ENCODE data around the gene FAM110A.

FAM110A gene

DNA sequence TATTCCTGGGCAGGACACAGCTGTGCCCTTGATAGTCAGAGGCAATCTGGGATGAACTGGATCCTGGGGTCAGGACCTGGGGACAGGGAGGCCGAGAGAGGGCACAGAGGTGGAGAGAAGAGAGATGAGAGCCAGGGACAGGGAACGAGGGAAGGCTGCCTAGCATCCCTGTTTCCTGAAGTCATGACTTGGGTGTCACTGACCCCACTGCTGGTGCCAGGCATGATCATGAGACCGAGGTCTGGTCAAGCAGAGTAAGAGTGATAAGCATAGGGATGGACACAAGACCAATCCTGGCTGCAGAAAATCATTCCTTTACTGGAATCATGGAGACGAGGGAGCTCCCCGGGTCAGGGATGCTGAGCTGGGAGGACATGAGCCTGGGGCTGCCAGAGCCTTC lies 36.1 kb downstream of the FAM110A start:
- H3K9me3 Mint-ChIP-seq = no peaks in the 10 kb centered on the region
- no peaks in the 10 kb centered on the region for H3K4me1 Mint-ChIP-seq (ENCODE audit: low read depth)
- no peak overlapping the region for H3K27ac Mint-ChIP-seq
- H3K36me3 Mint-ChIP-seq (ENCODE audit: low read depth) = no peaks in the 10 kb centered on the region
- peaks cover 3% of the 10 kb centered on the region for H3K27me3 Mint-ChIP-seq
- no peak overlapping the region for H3K4me3 Mint-ChIP-seq

DNA sequence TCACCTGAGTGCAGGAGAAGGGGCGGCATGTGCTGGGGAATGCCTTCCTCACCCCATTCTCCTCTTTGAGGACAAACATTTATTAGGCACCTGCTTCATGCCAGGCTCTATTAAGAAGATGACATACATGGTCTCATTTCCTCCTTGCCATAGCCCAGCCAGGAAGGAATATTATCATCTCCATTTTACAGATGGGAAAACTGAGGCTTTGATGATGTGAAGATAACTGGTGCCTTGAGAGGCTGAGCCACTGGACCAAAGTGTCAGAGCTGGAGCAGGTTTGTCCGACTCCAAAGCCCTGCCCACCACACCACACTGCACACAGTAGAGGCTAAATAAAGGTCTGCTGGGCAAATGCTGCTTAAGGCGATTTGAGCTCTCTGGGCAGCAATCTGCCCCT lies 37.2 kb downstream of the FAM110A start:
- Mint-ChIP-seq H3K36me3 (ENCODE audit: low read depth) (no peaks in the 10 kb centered on the region), H3K27ac (no peak overlapping the region), H3K27me3 (peaks cover 3% of the 10 kb centered on the region), H3K4me1 (ENCODE audit: low read depth) (no peaks in the 10 kb centered on the region), H3K9me3 (no peaks in the 10 kb centered on the region), H3K4me3 (no peak overlapping the region)

- no peak overlapping the region for H3K4me3 Mint-ChIP-seq
- no peaks in the 10 kb centered on the region for H3K36me3 Mint-ChIP-seq (ENCODE audit: low read depth)
- H3K27me3 Mint-ChIP-seq = peaks cover 3% of the 10 kb centered on the region
- no peaks in the 10 kb centered on the region for H3K9me3 Mint-ChIP-seq
- H3K27ac Mint-ChIP-seq = no peak overlapping the region
- no peaks in the 10 kb centered on the region for H3K4me1 Mint-ChIP-seq (ENCODE audit: low read depth)
Measured at GRCh38 chr20:871436-871835, 37.9 kb downstream of the FAM110A start.

- no peaks in the 10 kb centered on the region for H3K9me3 Mint-ChIP-seq
- peaks cover 3% of the 10 kb centered on the region for H3K27me3 Mint-ChIP-seq
- no peaks in the 10 kb centered on the region for H3K36me3 Mint-ChIP-seq (ENCODE audit: low read depth)
- H3K4me1 Mint-ChIP-seq (ENCODE audit: low read depth) = no peaks in the 10 kb centered on the region
- H3K27ac Mint-ChIP-seq = no peak overlapping the region
- H3K4me3 Mint-ChIP-seq = no peak overlapping the region
Measured at GRCh38 chr20:871948-872347, 38.4 kb downstream of the FAM110A start.

DNA sequence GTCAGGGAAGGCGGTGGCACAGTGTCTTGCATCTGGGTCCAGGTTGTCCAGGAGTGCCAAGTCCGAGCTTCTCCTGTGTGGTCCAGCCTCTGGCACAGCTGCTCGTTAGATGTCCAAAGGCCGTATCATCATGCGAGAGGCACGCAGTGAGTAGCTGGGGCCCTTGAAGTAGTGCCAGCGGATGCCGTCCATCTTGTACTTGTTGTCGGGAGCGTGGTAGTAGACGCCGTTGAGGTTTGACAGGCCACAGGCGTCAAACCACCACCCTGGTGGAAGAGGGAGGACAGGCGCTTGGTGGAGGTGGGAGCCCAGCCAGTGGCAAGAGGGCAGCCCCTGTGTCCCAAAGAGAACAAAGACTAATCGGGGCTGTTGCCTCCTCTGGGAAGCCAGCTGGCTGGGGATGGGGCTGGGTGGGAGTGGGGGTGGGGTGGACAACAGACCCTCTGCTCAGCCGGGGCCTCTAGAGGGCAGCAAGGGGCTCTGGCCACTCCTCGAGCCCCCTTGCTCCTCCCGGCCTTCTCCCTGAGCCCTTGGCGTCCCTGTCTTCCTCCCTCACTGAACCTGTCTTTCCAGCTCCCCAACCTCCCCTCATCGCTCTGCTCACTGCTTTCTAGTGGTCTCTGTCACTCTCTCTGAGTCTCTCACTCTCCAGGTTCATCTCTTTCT lies 39.5 kb downstream of the FAM110A start:
- Mint-ChIP-seq H3K9me3 (no peaks in the 10 kb centered on the region), H3K36me3 (ENCODE audit: low read depth) (no peaks in the 10 kb centered on the region), H3K27me3 (peaks cover 3% of the 10 kb centered on the region), H3K27ac (no peak overlapping the region), H3K4me3 (no peak overlapping the region), H3K4me1 (ENCODE audit: low read depth) (no peaks in the 10 kb centered on the region)

DNA sequence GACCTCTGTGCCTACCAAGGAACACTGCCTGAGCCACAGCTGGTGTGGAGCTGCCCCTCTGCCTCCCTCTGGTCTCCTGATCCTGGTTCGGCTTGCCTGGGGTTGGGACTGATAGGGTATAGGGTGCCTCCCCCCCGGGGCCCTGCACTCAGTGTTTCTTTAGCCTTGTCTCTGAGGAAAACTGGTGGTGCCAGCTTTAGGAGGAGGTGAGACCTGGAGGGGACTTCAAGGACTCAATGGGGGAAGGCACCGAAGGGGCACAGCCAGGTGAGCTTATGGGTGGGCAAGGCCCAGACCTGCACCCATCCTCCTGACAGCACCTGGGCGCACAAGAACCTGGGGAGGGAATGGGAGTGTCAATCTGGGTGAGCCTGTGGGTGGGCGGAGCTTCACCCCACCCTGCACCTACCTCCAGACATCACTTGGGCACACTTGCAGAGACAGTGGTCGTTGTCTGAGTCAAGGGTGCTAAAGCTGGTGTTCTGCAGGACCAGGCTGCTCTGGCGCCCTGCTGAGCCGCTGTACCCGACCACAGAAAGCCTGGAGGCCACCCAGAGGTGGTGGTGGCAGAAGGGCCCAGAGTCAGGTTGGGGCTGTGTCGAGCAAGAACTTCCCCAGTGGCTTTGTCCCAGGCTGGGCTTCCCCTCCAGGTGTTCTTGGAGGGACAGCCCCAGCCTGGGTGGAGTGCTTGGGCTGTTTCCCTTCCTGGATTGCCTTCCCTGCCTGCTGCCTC lies 40.5 kb downstream of the FAM110A start:
- H3K4me3 Mint-ChIP-seq = no peak overlapping the region
- H3K27ac Mint-ChIP-seq = peak overlapping the region; percentile 51
- H3K4me1 Mint-ChIP-seq (ENCODE audit: low read depth) = no peaks in the 10 kb centered on the region
- H3K9me3 Mint-ChIP-seq = no peaks in the 10 kb centered on the region
- H3K36me3 Mint-ChIP-seq (ENCODE audit: low read depth) = no peaks in the 10 kb centered on the region
- H3K27me3 Mint-ChIP-seq = peaks cover 3% of the 10 kb centered on the region

GRCh38 chr20:875115-875514 lies 41.6 kb downstream of the FAM110A start:
- Mint-ChIP-seq H3K9me3 (no peaks in the 10 kb centered on the region), H3K36me3 (ENCODE audit: low read depth) (no peaks in the 10 kb centered on the region), H3K27me3 (peaks cover 3% of the 10 kb centered on the region)

GRCh38 chr20:877814-878213 lies 44.3 kb downstream of the FAM110A start:
- Mint-ChIP-seq H3K27ac (no peak overlapping the region), H3K4me1 (ENCODE audit: low read depth) (peaks cover 14% of the 10 kb centered on the region), H3K36me3 (ENCODE audit: low read depth) (no peaks in the 10 kb centered on the region), H3K9me3 (no peaks in the 10 kb centered on the region), H3K4me3 (no peak overlapping the region), H3K27me3 (peaks cover 3% of the 10 kb centered on the region)

More at GRCh38 chr20:875115-875514, 41.6 kb downstream of the FAM110A start:
- Mint-ChIP-seq H3K4me1 (ENCODE audit: low read depth) (no peaks in the 10 kb centered on the region), H3K27ac (no peak overlapping the region), H3K4me3 (no peak overlapping the region)

DNA sequence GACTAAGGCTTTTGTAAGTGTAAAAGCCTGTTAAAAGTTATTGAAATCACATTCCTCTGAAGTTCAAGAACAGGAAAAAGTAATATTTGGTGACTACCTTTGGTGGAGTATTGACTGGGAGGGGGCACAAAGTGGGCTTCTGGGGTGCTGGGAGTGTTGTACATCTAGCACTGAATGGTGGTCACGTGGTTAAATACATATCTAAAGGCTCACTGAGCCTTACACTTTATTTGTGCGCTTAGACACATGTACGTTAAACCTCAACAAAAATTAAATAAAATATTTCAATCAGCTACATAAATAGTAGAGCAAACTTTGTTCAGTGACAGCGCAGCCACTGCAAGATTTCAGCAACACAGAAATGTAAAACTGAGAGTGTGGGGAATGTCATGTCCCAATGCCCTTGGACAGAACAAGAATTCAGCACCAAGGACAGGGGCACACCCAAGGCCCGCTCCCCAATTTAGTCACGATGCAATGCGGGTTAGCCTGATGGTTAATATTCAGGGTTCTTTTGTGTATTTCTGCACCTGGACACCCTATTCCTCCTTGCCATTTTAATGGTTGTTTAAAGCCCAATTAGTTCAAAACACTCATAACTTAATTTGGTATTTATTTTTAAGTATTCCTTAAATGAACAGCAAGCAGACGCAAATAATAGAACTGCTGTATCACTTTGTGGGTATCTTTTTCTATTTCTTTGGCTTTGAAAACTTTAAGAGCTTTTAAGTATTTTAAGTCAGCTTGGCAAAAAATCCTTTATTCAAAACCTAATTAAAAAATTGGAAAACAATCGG lies 45.2 kb downstream of the FAM110A start:
- Mint-ChIP-seq H3K27ac (no peak overlapping the region), H3K36me3 (ENCODE audit: low read depth) (no peaks in the 10 kb centered on the region), H3K4me1 (ENCODE audit: low read depth) (peaks cover 14% of the 10 kb centered on the region), H3K4me3 (no peak overlapping the region), H3K27me3 (no peaks in the 10 kb centered on the region), H3K9me3 (no peaks in the 10 kb centered on the region)

DNA sequence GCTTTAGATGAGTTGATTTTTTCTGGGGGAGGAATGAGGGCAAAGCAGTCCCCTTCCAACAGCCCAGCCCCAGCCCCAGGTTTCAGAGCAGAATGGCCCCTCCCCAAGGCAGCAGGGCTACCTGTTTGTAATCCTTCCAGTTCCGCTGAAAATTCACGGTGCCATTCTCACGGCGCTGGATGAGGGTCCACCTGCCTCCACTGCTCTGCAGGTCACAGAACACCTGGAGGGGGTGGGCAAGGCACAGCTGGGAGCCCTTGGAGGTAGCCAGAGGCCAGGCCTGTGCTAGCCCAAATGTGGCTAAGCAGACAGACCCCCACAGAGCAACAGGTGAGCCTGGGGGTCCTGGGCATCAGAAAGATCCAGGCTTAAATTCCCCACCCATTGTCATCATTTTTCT lies 46.1 kb downstream of the FAM110A start:
- Mint-ChIP-seq H3K4me1 (ENCODE audit: low read depth) (peaks cover 14% of the 10 kb centered on the region), H3K27ac (no peak overlapping the region), H3K36me3 (ENCODE audit: low read depth) (no peaks in the 10 kb centered on the region), H3K27me3 (peaks cover 4% of the 10 kb centered on the region), H3K4me3 (no peak overlapping the region), H3K9me3 (no peaks in the 10 kb centered on the region)

DNA sequence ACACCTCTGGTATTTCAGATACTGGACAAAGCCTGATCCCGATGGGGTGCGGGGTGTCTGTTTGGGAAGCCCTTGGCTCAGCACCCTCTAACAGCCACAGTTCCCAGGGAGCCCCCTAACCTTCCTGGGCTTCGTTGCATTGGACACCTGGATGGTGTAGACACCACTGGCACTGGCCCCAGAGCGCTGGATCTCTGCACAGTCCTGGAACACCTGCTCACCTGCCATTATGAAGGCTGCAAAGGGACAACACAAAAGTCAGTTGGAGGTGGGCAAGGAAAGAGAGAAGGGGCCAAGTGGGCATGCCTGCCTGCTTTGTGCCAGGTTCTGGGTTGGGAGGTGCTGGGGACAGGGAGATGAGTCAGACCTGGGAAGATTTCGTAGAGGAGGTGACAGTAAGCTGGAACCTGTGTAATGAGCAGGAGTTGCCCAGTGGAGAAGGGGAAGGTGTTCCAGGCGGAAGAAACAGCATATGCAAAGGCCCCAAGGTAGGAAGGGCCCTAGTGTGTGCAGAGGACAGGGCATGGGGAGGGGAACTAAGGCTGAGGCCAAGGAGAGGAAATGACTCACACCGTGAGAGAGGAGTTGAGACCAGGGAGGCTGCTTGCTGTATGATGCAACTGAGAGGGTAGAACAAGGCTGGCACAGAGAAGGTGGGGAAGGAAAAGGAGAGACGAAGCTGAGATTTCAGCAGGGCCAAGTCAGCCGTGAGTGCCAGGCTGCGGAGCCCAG lies 47.7 kb downstream of the FAM110A start:
- peak overlapping the region; percentile 67 for H3K27ac Mint-ChIP-seq
- peaks cover 15% of the 10 kb centered on the region for H3K27me3 Mint-ChIP-seq
- H3K4me1 Mint-ChIP-seq (ENCODE audit: low read depth) = peaks cover 14% of the 10 kb centered on the region
- peak overlapping the region; percentile 64 for H3K4me3 Mint-ChIP-seq
- no peaks in the 10 kb centered on the region for H3K9me3 Mint-ChIP-seq
- no peaks in the 10 kb centered on the region for H3K36me3 Mint-ChIP-seq (ENCODE audit: low read depth)

- Mint-ChIP-seq H3K4me1 (ENCODE audit: low read depth) (peaks cover 14% of the 10 kb centered on the region), H3K9me3 (no peaks in the 10 kb centered on the region), H3K27me3 (peaks cover 15% of the 10 kb centered on the region), H3K36me3 (ENCODE audit: low read depth) (no peaks in the 10 kb centered on the region), H3K4me3 (peak overlapping the region; percentile 64), H3K27ac (peak overlapping the region; percentile 67)
Measured at GRCh38 chr20:881783-882144, 48.2 kb downstream of the FAM110A start.

- peaks cover 15% of the 10 kb centered on the region for H3K27me3 Mint-ChIP-seq
- H3K4me1 Mint-ChIP-seq (ENCODE audit: low read depth) = peaks cover 14% of the 10 kb centered on the region
- no peaks in the 10 kb centered on the region for H3K36me3 Mint-ChIP-seq (ENCODE audit: low read depth)
- no peak overlapping the region for H3K27ac Mint-ChIP-seq
- H3K4me3 Mint-ChIP-seq = no peak overlapping the region
- H3K9me3 Mint-ChIP-seq = no peaks in the 10 kb centered on the region
Measured at GRCh38 chr20:884983-885952, 51.8 kb downstream of the FAM110A start.

GRCh38 chr20:887137-887536 lies 53.6 kb downstream of the FAM110A start:
- Mint-ChIP-seq H3K9me3 (no peaks in the 10 kb centered on the region), H3K27ac (no peak overlapping the region), H3K27me3 (peaks cover 15% of the 10 kb centered on the region), H3K4me3 (no peak overlapping the region), H3K4me1 (ENCODE audit: low read depth) (peaks cover 3% of the 10 kb centered on the region), H3K36me3 (ENCODE audit: low read depth) (no peaks in the 10 kb centered on the region)
